ENCODE results near the gene ABHD15. TPM values are rescaled to one million over a fixed set of nuclear protein-coding genes. Genes with fewer than 3 reads are reported as not detected.

ABHD15 gene
- polyA plus RNA-seq, 1 donor from 2014 or later: 0.21 TPM

- peaks cover 10% of the 10 kb centered on the region for H3K36me3 ChIP-seq (ENCODE audit: insufficient read depth, low read length)
- H3K9me2 ChIP-seq (ENCODE audit: insufficient read depth, low read length): no peaks in the 10 kb centered on the region
- no peak overlapping the region for H3K9ac ChIP-seq (ENCODE audit: low read length)
- H2AFZ ChIP-seq (ENCODE audit: low read depth, low read length): no peak overlapping the region
- no peak overlapping the region for H3K27ac ChIP-seq (ENCODE audit: low read length)
- no peaks in the 10 kb centered on the region for H4K20me1 ChIP-seq (ENCODE audit: insufficient read depth)
- H3K79me2 ChIP-seq (replicated peaks; ENCODE audit: insufficient read depth, low read length): peaks cover 8% of the 10 kb centered on the region
- no peaks in the 10 kb centered on the region for H3K27me3 ChIP-seq (ENCODE audit: insufficient read depth, low read depth, low read length)
- H3K4me3 ChIP-seq (ENCODE audit: low read length): no peak overlapping the region
- H3K4me2 ChIP-seq (ENCODE audit: low read length): no peak overlapping the region
- no peaks in the 10 kb centered on the region for H3K9me3 ChIP-seq (ENCODE audit: low read length)
- TF ChIP-seq EP300 (conservative IDR thresholded peaks at IDR 0.05; ENCODE audit: poor library complexity, severe bottlenecking) (no peak), MXI1 (conservative IDR thresholded peaks at IDR 0.05; ENCODE audit: poor library complexity, severe bottlenecking) (no peak), TAF1 (IDR thresholded peaks at IDR 0.05; ENCODE audit: low read depth) (no peak), SMC3 (conservative IDR thresholded peaks at IDR 0.05; ENCODE audit: poor library complexity) (no peak), RAD21 (conservative IDR thresholded peaks at IDR 0.05) (no peak), CTCF (IDR thresholded peaks at IDR 0.05; ENCODE audit: poor library complexity, severe bottlenecking) (no peak), POLR2AphosphoS5 (IDR thresholded peaks at IDR 0.05) (no peak), EZH2 (IDR thresholded peaks at IDR 0.05; ENCODE audit: borderline replicate concordance, insufficient read depth, low read length, poor library complexity, severe bottlenecking) (no peak), REST (IDR thresholded peaks at IDR 0.05; ENCODE audit: borderline replicate concordance) (no peak)
- H3F3A ChIP-seq (ENCODE audit: insufficient read depth, low read length, poor library complexity, severe bottlenecking): no peaks in the 10 kb centered on the region
These were observed 40.8 kb upstream of the ABHD15 start for GRCh38 chr17:29607557-29608195.

DNA sequence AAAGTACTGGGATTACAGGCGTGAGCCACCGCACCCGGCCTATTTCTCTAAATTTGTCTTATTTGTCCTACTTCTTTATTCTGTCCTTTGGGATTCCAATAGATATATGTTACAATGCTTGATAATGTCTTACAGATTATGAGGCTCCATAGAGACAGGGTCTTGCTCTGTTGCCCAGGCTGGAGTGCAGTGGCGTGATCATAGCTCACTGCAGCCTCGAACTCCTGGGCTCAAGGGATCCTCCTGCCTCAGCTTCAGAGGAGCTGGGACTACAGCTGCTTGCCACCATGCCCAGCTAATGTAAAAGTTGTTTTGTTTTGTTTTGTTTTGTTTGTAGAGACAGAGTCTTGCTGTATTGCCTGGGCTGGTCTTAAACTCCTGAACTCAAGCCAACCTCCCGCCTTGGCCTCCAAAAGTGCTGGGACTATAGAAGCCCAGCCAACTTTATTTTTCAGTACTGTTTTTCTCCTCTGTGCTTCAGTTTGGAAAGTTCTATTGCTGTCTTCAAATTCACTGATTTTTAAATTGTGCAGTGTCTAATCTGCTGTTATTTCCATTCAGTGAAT is 36.4 kb upstream of the ABHD15 start:
- Histone ChIP-seq H3F3A (ENCODE audit: insufficient read depth, low read length, poor library complexity, severe bottlenecking) (no peaks in the 10 kb centered on the region), H3K4me3 (ENCODE audit: low read length) (no peak overlapping the region), H3K9me3 (ENCODE audit: low read length) (no peaks in the 10 kb centered on the region), H3K27me3 (ENCODE audit: insufficient read depth, low read depth, low read length) (no peaks in the 10 kb centered on the region), H3K9ac (ENCODE audit: low read length) (no peak overlapping the region), H3K36me3 (ENCODE audit: insufficient read depth, low read length) (no peaks in the 10 kb centered on the region), H4K20me1 (ENCODE audit: insufficient read depth) (no peaks in the 10 kb centered on the region), H3K79me2 (replicated peaks; ENCODE audit: insufficient read depth, low read length) (peaks cover 17% of the 10 kb centered on the region), H2AFZ (ENCODE audit: low read depth, low read length) (no peak overlapping the region), H3K9me2 (ENCODE audit: insufficient read depth, low read length) (no peaks in the 10 kb centered on the region), H3K27ac (ENCODE audit: low read length) (no peak overlapping the region), H3K4me2 (ENCODE audit: low read length) (no peak overlapping the region)
- TF ChIP-seq CTCF (IDR thresholded peaks at IDR 0.05; ENCODE audit: poor library complexity, severe bottlenecking): no peak
- TF ChIP-seq SMC3 (conservative IDR thresholded peaks at IDR 0.05; ENCODE audit: poor library complexity): no peak
- TF ChIP-seq EZH2 (IDR thresholded peaks at IDR 0.05; ENCODE audit: borderline replicate concordance, insufficient read depth, low read length, poor library complexity, severe bottlenecking): no peak
- TF ChIP-seq POLR2AphosphoS5 (IDR thresholded peaks at IDR 0.05): no peak
- TF ChIP-seq EP300 (conservative IDR thresholded peaks at IDR 0.05; ENCODE audit: poor library complexity, severe bottlenecking): no peak
- TF ChIP-seq REST (IDR thresholded peaks at IDR 0.05; ENCODE audit: borderline replicate concordance): no peak
- TF ChIP-seq MXI1 (conservative IDR thresholded peaks at IDR 0.05; ENCODE audit: poor library complexity, severe bottlenecking): no peak
- no peak for TF ChIP-seq TAF1 (IDR thresholded peaks at IDR 0.05; ENCODE audit: low read depth)
- no peak for TF ChIP-seq RAD21 (conservative IDR thresholded peaks at IDR 0.05)
